GM10266 (cell line): ENCODE results near the gene MYO5B.

Experiments
- DNase-seq: peaks from one replicate; pipeline ENCODE4 v3.0.0; 2012; ENCODE audit errors: extremely low spot score
- CTCF ChIP-seq: IDR thresholded peaks from 2 replicates; pipeline ENCODE4 v1.5.1; 2012; ENCODE audit warnings: mild to moderate bottlenecking, low read depth; ENCODE audit not compliant: control insufficient read depth, insufficient read depth; ENCODE audit errors: missing control alignments

Gene MYO5B

GRCh38 chr18:49974079-49974478 is 220.9 kb downstream of the MYO5B start:
- no peak for TF ChIP-seq CTCF
- no peak for DNase-seq

GRCh38 chr18:49973592-49973991 is 221.4 kb downstream of the MYO5B start:
- no peak for TF ChIP-seq CTCF
- DNase-seq = no peak

GRCh38 chr18:49972535-49972934 is 222.4 kb downstream of the MYO5B start:
- DNase-seq = no peak
- no peak for TF ChIP-seq CTCF

GRCh38 chr18:49971462-49971861 is 223.5 kb downstream of the MYO5B start:
- no peak for DNase-seq
- TF ChIP-seq CTCF = no peak

GRCh38 chr18:49970319-49970718 is 224.6 kb downstream of the MYO5B start:
- TF ChIP-seq CTCF = no peak
- no peak for DNase-seq

- no peak for DNase-seq
Measured at GRCh38 chr18:49968644-49969309, 226.2 kb downstream of the MYO5B start.

More at GRCh38 chr18:49968644-49969309, 226.2 kb downstream of the MYO5B start:
- TF ChIP-seq CTCF = no peak
